OCI-LY1 (cell line): ENCODE measurements around the gene TBC1D4.

Source experiments
- H2AFZ ChIP-seq: fragments of 200-600 bp; sonication (generic), shearing (Covaris generic); 2 replicates; pipeline ENCODE4 v1.6.0; 2014; ENCODE audit warnings: antibody characterized with exemption, mild to moderate bottlenecking, low read length
- H3F3A ChIP-seq: fragments of 200-600 bp; sonication (generic), shearing (Covaris generic); 2 replicates; pipeline ENCODE4 v1.6.0; 2014; ENCODE audit warnings: mild to moderate bottlenecking, antibody characterized with exemption, low read length, moderate library complexity; ENCODE audit not compliant: insufficient read depth
- H3K27ac ChIP-seq: fragments of 200-600 bp; sonication (generic); 2 replicates; pipeline ENCODE4 v1.5.1; 2014; ENCODE audit warnings: low read length, mixed run types, mild to moderate bottlenecking, low read depth; ENCODE audit not compliant: poor library complexity, severe bottlenecking
- H3K27me3 ChIP-seq: fragments of 200-600 bp; sonication (generic); 2 replicates; pipeline ENCODE4 v1.6.0; 2014; ENCODE audit warnings: antibody characterized with exemption, mild to moderate bottlenecking, low read length, moderate library complexity; ENCODE audit not compliant: insufficient read depth
- H3K36me3 ChIP-seq: fragments of 200-600 bp; sonication (generic); 2 replicates; pipeline ENCODE4 v1.6.1; 2014; ENCODE audit warnings: mild to moderate bottlenecking, antibody characterized with exemption, low read length, moderate library complexity, mixed read lengths; ENCODE audit not compliant: insufficient read depth
- H3K4me1 ChIP-seq: fragments of 200-600 bp; sonication (generic); 2 replicates; pipeline ENCODE4 v1.5.1; 2014; ENCODE audit warnings: mild to moderate bottlenecking, low read length, moderate library complexity; ENCODE audit not compliant: insufficient read depth, severe bottlenecking
- H3K4me2 ChIP-seq: fragments of 200-600 bp; sonication (generic), shearing (Covaris generic); 2 replicates; pipeline ENCODE4 v1.6.1; 2014; ENCODE audit warnings: low read length
- H3K4me3 ChIP-seq: fragments of 200-600 bp; sonication (generic); 2 replicates; pipeline ENCODE4 v1.5.1; 2014; ENCODE audit warnings: low read length, low read depth, mild to moderate bottlenecking, mixed read lengths; ENCODE audit not compliant: poor library complexity, severe bottlenecking
- H3K79me2 ChIP-seq: fragments of 200-600 bp; shearing (Covaris generic); 2 replicates; pipeline ENCODE4 v1.6.1; 2016; ENCODE audit warnings: mixed run types, low read length, mixed read lengths; ENCODE audit not compliant: insufficient read depth
- H3K9ac ChIP-seq: fragments of 200-600 bp; sonication (generic), shearing (Covaris generic); 2 replicates; pipeline ENCODE4 v1.6.1; 2014; ENCODE audit warnings: mild to moderate bottlenecking, low read length, mixed read lengths
- H3K9me2 ChIP-seq: fragments of 200-600 bp; sonication (generic), shearing (Covaris generic); 2 replicates; pipeline ENCODE4 v1.6.1; 2014; ENCODE audit warnings: low read depth, mild to moderate bottlenecking, low read length, mixed read lengths
- H3K9me3 ChIP-seq: fragments of 200-600 bp; shearing (Covaris generic); 2 replicates; pipeline ENCODE4 v1.6.1; 2014; ENCODE audit warnings: low read length, mixed read lengths
- H4K20me1 ChIP-seq: fragments of 200-600 bp; sonication (generic), shearing (Covaris generic); 2 replicates; pipeline ENCODE4 v1.6.0; 2016; ENCODE audit warnings: mild to moderate bottlenecking, low read length; ENCODE audit not compliant: insufficient read depth
- CTCF ChIP-seq: fragments of 200-600 bp; sonication (generic), shearing (Covaris generic); IDR thresholded peaks from 2 replicates; pipeline ENCODE4 v1.5.1; 2017; ENCODE audit warnings: mild to moderate bottlenecking, antibody characterized with exemption, low read length, moderate library complexity, mixed read lengths
- EZH2 ChIP-seq: fragments of 200-600 bp; sonication (generic), shearing (Covaris generic); IDR thresholded peaks from 2 replicates; pipeline ENCODE4 v1.8.0; 2017; ENCODE audit warnings: borderline replicate concordance, mixed run types, mild to moderate bottlenecking, antibody characterized with exemption, low read length, moderate library complexity, mixed read lengths

TBC1D4 gene

GRCh38 chr13:75417656-75418055 is 64.3 kb downstream of the TBC1D4 start:
- no peak for TF ChIP-seq EZH2
- no peak for TF ChIP-seq CTCF
- Histone ChIP-seq H3K79me2 (no peaks in the 10 kb centered on the region), H3K4me3 (no peak overlapping the region), H3F3A (no peaks in the 10 kb centered on the region), H3K4me2 (no peak overlapping the region), H4K20me1 (no peaks in the 10 kb centered on the region), H3K36me3 (no peaks in the 10 kb centered on the region), H3K9ac (no peak overlapping the region), H3K27me3 (no peaks in the 10 kb centered on the region), H3K9me3 (no peaks in the 10 kb centered on the region), H3K4me1 (no peaks in the 10 kb centered on the region), H3K27ac (no peak overlapping the region), H3K9me2 (no peaks in the 10 kb centered on the region), H2AFZ (no peak overlapping the region)

GRCh38 chr13:75417012-75417384 is 65.0 kb downstream of the TBC1D4 start:
- H3K9me3 ChIP-seq, result no peaks in the 10 kb centered on the region
- no peak overlapping the region for H2AFZ ChIP-seq
- H3K36me3 ChIP-seq, result no peaks in the 10 kb centered on the region
- no peak overlapping the region for H3K9ac ChIP-seq
- H3K27me3 ChIP-seq, result no peaks in the 10 kb centered on the region
- no peaks in the 10 kb centered on the region for H4K20me1 ChIP-seq
- H3K4me3 ChIP-seq, result no peak overlapping the region
- no peaks in the 10 kb centered on the region for H3K4me1 ChIP-seq
- no peak overlapping the region for H3K27ac ChIP-seq
- no peaks in the 10 kb centered on the region for H3K9me2 ChIP-seq
- H3F3A ChIP-seq, result no peaks in the 10 kb centered on the region
- TF ChIP-seq CTCF (no peak), EZH2 (no peak)
- H3K79me2 ChIP-seq, result no peaks in the 10 kb centered on the region
- H3K4me2 ChIP-seq, result no peak overlapping the region

- H3K4me3 ChIP-seq, result no peak overlapping the region
- H3K9ac ChIP-seq, result no peak overlapping the region
- no peaks in the 10 kb centered on the region for H3K9me3 ChIP-seq
- TF ChIP-seq EZH2 (no peak), CTCF (no peak)
- H3K27ac ChIP-seq, result no peak overlapping the region
- H3K36me3 ChIP-seq, result no peaks in the 10 kb centered on the region
- no peaks in the 10 kb centered on the region for H3K79me2 ChIP-seq
- no peak overlapping the region for H3K4me2 ChIP-seq
- no peaks in the 10 kb centered on the region for H3K4me1 ChIP-seq
- H3F3A ChIP-seq, result no peaks in the 10 kb centered on the region
- no peaks in the 10 kb centered on the region for H4K20me1 ChIP-seq
- H2AFZ ChIP-seq, result no peak overlapping the region
- no peaks in the 10 kb centered on the region for H3K9me2 ChIP-seq
- H3K27me3 ChIP-seq, result no peaks in the 10 kb centered on the region
These were observed 65.5 kb downstream of the TBC1D4 start for GRCh38 chr13:75416327-75417011.
